ENCODE data around the gene KCP. TPM values are rescaled to one million over a fixed set of nuclear protein-coding genes. Genes with fewer than 3 reads are reported as not detected.

Gene KCP
- total RNA-seq, 1 experiment from 2014 or later = 1.6 TPM

DNA sequence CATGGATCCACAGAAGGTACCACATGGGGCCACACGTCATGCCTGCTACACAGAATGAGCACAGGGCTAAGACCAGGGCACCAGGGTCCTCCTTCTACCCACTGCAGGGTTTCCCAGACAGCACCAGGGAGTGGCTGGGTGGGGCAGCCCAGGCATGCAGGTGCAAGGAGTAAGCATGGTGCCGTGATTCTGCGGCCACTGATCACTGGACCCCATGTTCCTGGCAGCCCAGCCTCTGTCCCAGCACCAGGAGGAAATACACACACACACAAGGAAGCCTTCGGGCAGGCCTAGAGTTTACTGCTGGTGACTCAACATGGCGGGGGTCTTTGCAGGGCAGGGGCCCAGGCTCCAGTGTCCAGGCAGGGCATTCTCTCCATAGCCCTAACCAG, 33.9 kb downstream of the KCP start:
- RAD21 ChIA-PET (ENCODE audit: low non-redundant PET in 1 of 2, low total read pairs in 2 of 2, uncharacterized antibody in 2 of 2, unreplicated experiment in 2 of 2) = no interaction called here
- Histone ChIP-seq H3K27ac (ENCODE audit: low read depth, low read length) (no peak overlapping the region), H3K4me1 (ENCODE audit: control insufficient read depth in 1 of 2, insufficient read depth in 2 of 2, low read length in 2 of 2) (peaks cover 18 to 32% of the 10 kb centered on the region in 2 experiments), H3K4me2 (ENCODE audit: low read length) (no peak overlapping the region), H3K36me3 (ENCODE audit: control insufficient read depth in 1 of 2, insufficient read depth in 2 of 2, low read length in 2 of 2) (no peaks in the 10 kb centered on the region), H3K27me3 (ENCODE audit: insufficient read depth, low read length) (no peaks in the 10 kb centered on the region), H3K9me3 (ENCODE audit: control insufficient read depth in 1 of 2, insufficient read depth in 1 of 2, low read depth in 1 of 2, low read length in 2 of 2) (no peaks in the 10 kb centered on the region), H3K79me2 (ENCODE audit: insufficient read depth, low read length) (no peaks in the 10 kb centered on the region), H3K9ac (ENCODE audit: low read length) (no peak overlapping the region), H3K9me2 (ENCODE audit: insufficient read depth) (no peaks in the 10 kb centered on the region), H2AFZ (ENCODE audit: low read depth, low read length, poor library complexity, severe bottlenecking) (no peak overlapping the region), H3K4me3 (replicated peaks in 1 of 2; ENCODE audit: low read depth in 1 of 2, low read length in 2 of 2) (no peak overlapping the region), H4K20me1 (ENCODE audit: insufficient read depth) (no peaks in the 10 kb centered on the region)
- DNase-seq (ENCODE audit: low read depth, low spot score) = no peak
- BruUV-seq (replicated peaks) = no TSS peak
- no peak for TF ChIP-seq ZFX (IDR thresholded peaks at IDR 0.05)
- TF ChIP-seq EGR1 (IDR thresholded peaks at IDR 0.05; ENCODE audit: low read depth) = no peak
- no peak for TF ChIP-seq RAD21 (IDR thresholded peaks at IDR 0.05; ENCODE audit: low read depth)
- TF ChIP-seq EZH2phosphoT487 (IDR thresholded peaks at IDR 0.05; ENCODE audit: borderline replicate concordance) = no peak
- TF ChIP-seq ZNF274 (IDR thresholded peaks at IDR 0.05; ENCODE audit: low read depth, low read length) = no peak
- TF ChIP-seq SRF (IDR thresholded peaks at IDR 0.05; ENCODE audit: low read depth) = no peak
- no peak for TF ChIP-seq YY1 (IDR thresholded peaks at IDR 0.05; ENCODE audit: extremely low read depth, insufficient replicate concordance, low read depth, low read length)
- TF ChIP-seq, protein P1, sequence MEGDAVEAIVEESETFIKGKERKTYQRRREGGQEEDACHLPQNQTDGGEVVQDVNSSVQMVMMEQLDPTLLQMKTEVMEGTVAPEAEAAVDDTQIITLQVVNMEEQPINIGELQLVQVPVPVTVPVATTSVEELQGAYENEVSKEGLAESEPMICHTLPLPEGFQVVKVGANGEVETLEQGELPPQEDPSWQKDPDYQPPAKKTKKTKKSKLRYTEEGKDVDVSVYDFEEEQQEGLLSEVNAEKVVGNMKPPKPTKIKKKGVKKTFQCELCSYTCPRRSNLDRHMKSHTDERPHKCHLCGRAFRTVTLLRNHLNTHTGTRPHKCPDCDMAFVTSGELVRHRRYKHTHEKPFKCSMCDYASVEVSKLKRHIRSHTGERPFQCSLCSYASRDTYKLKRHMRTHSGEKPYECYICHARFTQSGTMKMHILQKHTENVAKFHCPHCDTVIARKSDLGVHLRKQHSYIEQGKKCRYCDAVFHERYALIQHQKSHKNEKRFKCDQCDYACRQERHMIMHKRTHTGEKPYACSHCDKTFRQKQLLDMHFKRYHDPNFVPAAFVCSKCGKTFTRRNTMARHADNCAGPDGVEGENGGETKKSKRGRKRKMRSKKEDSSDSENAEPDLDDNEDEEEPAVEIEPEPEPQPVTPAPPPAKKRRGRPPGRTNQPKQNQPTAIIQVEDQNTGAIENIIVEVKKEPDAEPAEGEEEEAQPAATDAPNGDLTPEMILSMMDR (IDR thresholded peaks at IDR 0.05 in 2 of 3, conservative IDR thresholded peaks at IDR 0.05 in 1 of 3; ENCODE audit: borderline replicate concordance in 1 of 3, insufficient read depth in 1 of 3, low read depth in 2 of 3, low read length in 2 of 3) = no peak
- TF ChIP-seq EZH2 (IDR thresholded peaks at IDR 0.05) = no peak
- no peak for TF ChIP-seq POLR2AphosphoS5 (IDR thresholded peaks at IDR 0.05; ENCODE audit: low read depth, low read length)
- no peak for TF ChIP-seq POLR2A (IDR thresholded peaks at IDR 0.05; ENCODE audit: borderline replicate concordance, extremely low read depth, insufficient read depth, insufficient read length)
- TF ChIP-seq TCF7L2 (IDR thresholded peaks at IDR 0.05; ENCODE audit: borderline replicate concordance, extremely low read depth, insufficient read depth, insufficient read length) = no peak
- TF ChIP-seq SP1 (IDR thresholded peaks at IDR 0.05; ENCODE audit: low read depth) = no peak
- no peak for ATAC-seq
- POLR2A ChIA-PET = no interaction called here
- intact Hi-C loops (cut with micrococcal nuclease) = no loop called here
- CTCF ChIA-PET = no interaction called here

All from HCT116 (cell line).